GM19463 (cell line): ENCODE results near the gene TMEM119.

Experiments used
- ATAC-seq: cut with Tn5 transposase; IDR thresholded peaks from one replicate; pipeline ENCODE4 v1.9.1; 2021; ENCODE audit warnings: mild to moderate bottlenecking, moderate library complexity; ENCODE audit not compliant: unreplicated experiment

The TMEM119 gene, protein sequence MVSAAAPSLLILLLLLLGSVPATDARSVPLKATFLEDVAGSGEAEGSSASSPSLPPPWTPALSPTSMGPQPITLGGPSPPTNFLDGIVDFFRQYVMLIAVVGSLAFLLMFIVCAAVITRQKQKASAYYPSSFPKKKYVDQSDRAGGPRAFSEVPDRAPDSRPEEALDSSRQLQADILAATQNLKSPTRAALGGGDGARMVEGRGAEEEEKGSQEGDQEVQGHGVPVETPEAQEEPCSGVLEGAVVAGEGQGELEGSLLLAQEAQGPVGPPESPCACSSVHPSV

DNA sequence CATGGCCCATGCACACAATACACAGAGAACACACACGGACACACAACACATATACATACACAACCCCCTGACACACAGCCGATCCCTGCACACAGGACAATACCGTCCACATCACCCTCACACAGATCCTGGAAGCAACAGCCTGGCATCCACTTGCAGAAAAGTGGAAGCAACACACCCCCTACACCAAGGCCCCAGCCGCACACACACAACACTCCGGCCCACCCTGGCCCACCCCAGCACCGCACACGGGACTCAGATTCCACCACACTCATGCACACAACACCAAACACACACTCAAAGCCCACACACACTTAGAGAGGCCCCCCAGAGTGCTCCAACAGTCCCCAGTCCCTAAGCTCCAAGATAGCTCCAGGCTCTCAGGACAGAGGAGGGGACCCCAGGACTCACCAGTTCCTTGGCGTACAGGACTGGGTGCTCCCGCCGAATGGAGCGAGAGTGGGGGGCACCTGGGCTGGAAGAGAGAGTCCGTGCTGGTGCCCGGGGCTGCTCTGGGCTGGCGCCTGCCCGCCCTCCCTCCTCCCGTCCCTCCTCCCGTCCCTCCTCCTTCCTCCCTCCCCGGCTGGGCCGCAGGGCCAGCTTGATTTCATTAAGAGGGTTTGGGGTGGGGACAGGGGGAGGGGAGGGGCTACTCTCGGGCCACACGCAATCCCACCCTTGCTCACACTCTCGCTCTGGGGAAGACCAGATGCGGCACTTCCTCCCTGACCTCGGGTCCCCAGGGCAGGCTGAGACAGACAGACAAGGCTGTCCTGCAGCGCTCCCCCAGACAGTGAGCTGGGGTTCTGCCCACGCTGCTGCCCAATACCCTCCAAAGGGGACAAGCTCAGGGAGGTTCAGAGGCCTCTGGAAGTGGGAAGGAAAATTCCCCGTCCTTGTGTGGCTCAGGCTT is at the start of gene TMEM119:
Gene TMEM119 (minus strand): TSS at position 526 of the 913 bp plus-strand sequence. CDS start 5,701 bp downstream, outside the sequence.
- ATAC-seq: no peak

DNA sequence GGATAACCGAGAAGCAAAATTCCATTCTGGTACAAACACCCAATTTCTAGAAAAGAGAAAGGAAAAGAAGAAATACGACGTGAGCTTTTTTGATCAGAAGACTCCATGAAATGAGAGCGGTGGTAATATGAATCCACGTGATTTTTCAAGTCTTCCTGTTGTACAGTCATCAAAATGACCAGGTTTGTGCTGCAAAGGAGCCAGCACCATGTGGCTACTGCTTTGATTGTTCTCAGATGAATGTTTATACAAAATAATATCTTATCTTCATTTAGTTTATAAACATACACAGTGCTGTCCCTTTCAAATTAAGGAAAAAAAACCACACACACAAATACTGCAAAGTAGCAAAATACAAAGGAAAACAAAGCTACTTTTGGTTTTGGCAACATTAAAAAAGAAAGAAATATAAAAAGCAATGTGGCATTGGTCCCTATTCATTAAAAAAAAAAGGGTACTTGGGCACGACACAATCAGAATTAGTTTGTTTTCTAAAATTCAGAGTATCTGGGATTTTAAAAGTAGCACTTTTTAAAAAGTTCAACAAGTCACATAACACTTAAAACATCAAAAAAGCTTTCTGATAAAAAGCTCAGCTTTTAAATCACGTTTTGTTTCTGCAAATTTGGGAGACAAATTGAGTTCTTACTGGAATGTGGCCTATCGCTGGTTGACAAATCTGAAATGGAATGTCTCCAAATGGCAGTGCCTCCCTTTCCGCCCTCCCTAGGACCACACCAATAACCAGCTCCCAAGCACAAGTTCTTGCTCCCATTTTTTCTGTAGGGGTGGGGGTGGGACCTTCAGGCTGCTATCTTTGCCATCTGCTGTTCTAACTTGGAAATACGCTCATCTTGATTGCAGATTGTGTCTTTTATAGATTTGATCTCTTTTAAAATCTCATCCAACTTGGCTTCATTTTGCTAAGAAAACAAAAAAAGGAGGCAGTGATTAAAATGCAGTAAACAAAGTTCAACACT is 49.0 kb upstream of the TMEM119 start:
- no peak for ATAC-seq

DNA sequence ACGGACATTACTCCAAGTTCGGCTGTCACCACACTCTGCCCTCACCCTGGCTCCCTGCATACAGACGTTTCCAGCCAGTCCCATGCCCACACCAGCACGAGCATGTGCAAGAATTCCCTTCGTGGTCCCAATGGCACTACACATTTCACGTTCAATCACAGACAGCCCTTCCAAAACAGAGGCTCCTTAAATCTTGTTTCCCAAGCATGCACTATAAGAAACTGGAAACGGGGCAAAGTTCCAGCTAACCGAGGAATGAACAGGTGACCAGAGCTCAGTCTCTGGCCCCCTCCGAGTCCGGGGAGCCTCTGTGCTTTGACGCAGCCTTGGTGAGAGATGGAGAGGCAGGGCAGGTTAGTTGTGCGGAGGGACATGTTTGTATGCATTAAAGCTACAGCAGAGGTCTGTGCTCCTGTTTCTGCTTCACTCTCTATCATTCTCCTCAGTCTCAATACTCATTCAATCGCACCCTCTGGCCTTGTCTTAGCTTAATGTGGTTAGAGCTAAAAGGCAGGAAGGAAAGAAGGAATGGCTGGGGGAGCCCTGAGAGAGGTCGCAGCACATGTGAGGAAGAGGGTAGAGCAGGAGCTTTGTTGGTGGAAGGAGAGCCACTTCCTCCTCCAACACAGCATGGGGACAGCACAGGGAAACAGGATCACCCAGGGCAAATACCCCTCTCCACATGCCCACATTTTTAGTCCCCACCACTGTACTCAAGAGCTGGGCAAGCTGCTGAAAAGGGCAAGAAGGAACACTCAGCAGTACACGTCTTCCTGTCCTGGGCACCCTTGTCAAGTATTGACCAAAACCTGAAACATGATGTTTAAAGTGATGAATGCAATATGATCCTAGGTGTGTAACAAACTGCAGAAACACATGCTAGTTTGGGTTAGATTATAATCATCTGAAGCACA is 48.1 kb upstream of the TMEM119 start:
- ATAC-seq: no peak

DNA sequence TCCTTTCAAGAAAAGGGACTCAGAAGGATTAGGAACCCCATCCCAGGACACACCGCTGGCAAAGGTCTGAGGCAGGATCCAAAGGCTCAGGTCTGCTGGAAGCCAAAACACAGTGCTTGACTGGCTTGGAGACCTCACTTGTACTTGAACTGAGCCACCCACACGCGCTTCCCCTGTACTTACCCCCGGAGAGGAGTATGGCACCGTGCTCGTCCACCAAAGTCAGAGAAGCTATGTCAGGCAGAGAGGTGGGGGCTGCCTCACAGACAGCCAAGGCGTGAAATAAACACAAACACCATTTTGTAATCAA is 46.9 kb upstream of the TMEM119 start:
- no peak for ATAC-seq

DNA sequence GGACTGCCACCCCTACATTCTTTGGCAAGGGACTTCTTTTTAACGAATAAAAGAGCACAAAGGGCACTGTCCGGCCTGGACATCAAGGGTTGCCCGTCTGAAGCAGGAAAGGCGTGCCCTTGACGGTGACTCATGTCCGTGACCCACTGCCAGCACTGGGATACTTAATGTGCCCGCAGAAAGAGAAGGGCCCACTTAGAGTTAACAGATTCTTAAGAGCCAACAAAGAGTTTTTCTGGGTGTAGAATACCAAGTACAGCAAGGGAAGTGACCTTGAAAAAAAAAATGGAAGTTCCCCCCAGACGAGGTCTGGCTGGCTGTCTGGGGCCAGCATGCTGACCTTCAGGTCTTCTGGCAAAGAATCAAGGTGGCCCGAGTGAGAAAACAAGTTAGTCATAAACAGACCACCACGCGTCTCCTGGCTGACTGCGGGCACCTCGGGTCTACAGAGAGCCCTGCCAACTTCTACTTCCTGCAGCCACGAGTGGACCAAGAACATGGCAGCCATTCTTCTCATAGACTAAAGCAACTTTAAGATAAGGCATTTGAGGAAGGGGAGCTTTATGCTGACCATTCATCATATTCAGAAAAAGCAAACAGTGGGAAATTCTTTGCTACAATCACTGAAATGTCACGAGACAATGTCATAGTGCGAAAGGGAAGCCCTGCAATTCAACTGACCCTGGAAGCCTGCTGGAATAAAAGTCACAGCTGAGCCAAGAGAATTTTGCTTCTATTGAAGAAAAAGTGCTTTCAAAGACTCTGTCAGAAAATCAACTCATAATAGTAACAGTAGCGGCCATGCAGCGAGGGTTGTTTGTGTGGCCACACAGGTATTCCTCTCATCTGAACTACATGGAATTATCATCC is 46.3 kb upstream of the TMEM119 start:
- ATAC-seq: no peak

DNA sequence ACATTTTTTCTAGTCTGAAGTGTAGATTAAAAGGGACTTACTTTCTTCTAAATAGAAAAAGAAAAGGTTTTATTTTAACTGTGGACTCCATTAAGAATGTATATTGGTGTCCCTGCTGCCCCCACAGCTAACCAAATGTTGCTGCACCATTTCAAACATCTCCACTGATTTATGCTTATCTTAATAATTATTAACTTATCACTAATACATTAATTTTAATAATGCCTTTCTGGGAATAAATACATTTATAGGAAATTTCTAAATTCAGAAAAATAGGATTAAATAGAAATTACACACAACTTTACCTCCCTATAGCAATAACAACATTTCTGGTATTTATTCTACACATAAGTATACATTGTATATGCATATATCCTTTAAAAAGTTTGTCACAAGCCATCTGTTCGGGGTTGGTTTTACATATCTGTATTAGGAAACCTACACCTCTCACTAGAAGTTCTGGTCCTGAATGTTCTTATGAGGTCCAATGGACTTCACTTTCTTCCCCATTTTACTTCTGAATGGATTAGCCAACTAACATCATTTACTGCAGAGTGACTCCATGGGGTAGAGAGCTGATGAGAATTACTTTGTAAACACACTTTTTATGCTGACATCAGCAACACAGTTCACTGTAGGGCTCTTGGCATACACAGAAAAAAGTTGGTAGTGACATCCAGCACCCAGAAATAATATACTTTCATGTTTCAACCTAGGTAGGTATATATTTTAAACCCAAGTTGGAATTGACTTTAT is 45.2 kb upstream of the TMEM119 start:
- ATAC-seq: no peak

DNA sequence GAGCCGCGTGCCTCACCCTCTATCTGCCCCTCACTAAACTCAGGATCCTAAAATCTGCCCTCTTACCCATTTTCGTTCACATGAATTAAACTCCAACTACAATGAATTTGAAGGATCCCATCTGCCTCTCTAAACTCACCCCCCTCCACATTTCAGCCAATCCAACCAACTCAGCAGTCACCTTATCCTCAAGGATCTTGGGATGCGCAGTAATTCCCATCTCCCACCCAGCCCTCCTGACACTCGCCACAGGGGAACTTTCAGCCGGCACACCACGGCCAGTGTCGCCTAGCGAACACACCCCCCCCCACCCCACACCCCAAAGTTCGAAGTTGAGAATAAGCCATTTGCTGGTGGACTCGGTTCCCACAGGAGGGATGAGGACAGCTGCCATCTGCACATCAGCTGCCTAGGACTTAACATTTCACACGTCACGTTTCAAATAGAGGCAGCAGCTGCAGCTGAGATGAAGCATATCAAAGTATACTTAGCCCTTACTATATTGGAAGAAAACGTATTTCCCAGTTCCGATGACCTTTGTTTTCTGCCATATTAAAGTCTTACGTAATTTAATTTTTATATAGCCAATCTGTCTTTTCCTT is 44.5 kb upstream of the TMEM119 start:
- no peak for ATAC-seq

DNA sequence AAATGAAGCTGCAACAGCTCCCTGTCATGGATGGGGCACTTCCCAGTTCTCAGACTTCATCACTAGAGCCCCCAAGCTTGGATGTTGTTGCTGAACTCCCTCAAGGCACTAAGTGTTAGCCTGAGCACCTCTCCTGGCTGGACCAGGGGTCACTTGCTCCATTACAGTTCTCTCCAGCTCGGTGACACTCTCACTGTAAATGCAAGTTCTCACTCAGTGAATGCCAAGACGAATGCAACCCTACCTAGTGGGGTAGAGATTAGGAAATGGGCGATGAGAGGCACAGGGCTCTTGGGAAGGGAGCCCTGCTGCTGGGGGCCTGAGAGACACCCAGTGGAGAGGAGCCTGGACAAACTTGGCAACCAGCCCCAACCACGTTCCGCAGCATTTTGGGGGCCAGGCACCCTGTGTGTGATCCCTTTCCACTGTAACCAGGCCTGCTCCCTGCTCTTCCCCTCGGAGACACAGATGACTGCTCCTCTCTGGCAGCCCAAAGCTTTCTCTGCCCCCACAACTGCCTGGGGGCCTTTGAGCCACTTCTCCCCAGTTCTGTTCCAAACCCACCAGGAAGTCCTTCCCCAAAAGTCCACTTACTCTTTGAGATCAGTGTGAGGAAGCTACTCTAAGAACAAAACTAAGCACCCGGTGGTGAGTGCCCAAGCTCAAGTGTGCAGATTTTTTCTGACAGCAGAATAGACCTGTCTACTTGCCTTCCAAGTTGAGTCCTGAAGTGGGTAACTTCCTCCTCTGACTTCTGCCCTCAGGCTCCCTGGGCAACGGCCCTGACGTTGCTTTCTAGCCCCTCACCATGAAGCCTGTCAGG is 43.8 kb upstream of the TMEM119 start:
- ATAC-seq: no peak

DNA sequence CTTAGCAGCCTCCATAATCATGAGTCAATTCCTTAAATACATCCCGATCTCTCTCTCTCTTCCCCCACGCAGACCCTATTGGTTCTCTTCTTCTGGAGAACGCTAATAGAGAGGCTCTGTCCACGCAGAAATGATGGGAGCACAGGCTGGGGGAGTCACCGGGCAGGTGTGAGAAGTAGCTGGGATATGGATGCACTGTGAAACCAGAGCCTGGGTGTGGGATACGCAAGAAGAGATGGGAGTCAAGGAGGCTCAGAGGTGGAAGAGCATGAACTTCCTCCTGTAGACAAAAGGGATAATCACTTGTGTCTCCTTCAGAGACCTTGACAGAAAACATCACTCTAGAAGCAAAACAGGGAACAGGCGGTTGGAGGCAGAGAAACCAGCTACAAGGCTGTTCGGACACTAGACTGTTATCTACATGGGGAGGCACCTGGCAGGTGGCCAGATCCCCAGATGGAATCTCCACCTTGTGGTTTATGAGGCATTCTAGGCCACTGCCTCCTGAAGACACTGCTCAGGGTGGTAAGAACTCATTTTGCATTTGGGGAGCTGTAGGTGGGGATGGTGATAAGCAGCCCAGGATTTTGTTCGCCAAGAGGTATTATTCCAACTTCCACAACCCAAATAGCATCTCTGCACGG is 43.0 kb upstream of the TMEM119 start:
- ATAC-seq: no peak

DNA sequence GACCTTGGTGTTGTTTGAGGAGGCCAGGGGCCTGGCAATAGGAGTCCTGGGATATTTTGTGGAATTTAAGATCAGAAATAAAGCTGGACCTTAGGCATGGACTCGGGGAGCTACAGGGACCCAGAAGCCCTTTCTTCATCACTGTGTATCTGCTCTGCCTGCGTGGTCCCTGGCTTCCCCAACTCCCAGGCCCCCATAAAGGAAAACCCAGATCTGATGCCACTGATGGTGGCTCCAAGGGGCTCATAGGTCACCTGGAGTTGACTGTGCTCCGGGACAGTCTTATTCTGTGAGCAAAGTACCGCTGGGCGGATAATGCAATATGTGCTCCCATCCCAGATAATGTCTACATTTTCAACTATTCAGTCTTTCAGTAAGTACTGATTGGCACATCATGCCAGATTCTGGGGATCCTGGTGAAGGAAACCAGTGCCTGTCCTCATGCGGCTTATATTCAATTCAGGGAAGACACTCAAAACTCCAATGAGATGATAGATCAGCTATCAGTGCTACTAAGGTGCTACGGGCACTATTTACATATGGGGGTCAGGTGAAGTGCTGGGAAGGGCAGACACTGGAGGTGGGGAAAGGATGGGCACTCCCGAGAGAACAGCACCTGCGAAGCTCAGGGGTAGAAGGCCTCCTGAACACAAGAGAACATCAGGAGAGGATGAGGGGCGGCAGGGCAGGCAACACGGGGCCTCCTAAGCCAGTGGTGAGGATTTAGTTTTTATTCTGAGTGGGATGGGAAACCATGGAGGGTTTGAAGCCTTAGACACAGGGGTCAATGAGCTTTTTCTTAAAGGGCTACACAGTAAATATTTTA is 41.3 kb upstream of the TMEM119 start:
- no peak for ATAC-seq

DNA sequence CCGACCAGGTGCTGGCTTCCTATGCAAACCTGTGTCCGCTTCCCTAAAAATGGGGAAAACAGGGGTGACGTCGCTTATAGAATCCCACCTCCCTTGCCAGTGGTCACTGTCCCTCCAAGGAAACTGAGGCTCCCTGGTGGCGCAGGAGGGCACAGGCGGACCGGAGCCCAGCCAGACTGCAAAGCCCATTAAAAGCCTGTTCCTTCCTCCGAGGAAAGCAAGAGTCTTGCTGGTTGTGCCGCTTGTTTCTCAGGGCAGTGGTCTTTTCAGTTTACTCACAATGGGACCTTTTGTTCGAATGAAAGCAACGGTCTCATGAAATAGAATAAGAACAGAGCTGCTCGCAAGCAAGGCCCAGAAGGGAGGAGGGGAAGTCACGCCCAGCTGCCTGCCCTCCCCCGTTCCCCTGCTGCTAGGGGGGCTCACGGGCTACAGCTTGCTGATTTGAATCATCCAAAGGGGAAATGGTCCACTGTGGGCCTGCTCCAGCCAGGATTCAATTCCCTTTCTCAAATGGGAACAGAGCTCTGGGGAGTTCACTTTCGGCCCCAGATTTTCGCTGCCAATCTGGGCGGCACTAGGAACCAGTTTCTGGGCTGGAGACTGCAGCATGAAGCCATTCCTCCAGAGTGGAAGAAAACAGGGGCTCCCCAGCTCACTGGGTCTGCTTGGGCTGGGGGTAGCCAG is 40.4 kb upstream of the TMEM119 start:
- no peak for ATAC-seq

DNA sequence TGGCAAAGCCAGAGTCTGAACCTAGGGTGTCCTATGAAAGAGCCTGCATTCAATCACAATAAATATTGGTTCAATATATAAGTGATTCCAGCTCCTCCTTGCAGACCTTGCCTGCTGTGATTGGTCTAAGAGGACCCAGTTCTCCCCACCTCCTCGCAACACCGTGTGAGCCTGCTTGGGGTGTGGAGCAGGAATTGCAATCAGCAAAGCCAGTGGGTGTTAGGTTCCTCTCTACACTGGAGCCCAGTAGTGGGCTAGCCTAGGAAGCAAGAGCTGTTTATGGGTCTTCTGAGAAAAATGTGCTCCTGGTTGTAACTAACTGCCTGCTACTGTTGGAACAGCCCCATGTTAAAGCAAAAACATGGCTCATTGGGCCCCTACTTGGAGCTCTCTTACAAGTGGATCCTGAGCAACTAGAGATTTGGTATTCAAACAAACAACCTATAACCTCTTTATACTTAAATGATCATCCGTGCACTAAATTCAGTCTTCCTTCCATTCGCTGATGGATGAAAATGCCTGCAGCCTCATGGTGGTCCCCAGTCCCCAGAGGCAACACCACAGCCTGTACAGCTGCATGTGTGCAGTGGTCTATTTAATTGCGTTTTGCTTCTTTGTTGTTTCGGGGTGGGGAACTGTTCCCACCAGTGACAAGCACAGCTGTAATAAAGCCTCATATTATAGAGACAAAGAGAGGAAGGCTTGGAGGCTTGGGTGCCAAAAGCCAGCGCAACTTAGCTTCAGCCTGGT is 39.5 kb upstream of the TMEM119 start:
- ATAC-seq: no peak

DNA sequence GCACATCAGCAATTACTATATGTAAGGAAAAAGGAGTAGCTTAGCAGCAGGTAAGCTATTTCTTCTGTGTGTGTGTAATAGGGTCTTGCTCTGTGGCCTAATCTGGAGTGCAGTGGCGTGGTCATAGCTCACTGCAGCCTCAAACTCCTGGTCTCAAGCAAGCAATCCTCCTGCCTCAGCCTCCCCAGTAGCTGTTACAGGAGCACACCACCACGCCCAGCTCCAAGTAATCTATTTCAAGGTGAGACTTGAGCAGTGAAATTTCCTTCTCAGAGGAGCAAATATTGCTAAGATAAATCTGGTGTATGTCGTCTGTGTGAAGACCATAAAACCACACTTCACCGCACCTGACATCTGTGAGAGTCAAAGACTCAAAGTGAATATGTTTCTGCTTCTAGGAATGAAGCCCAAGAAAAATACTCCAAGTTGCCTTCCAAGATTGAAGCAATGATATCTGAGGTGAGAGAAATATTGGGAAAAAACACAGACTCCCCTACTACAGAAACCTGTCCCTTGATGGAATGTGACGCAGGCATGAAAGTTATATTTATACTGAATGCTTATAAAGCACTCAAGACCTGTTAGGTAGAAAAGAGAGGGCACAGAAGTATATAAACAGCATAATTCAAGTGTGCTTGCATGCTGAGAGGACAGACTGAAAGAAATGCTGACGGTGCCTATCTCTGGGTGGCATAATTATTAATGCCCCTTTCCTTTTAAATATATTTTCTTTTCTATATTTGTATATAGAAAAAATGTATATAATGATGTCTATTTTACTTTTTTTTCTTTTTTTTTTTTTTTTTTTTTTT is 38.3 kb upstream of the TMEM119 start:
- ATAC-seq: no peak
